MM.1S (cell line): ENCODE data around the gene TRHDE.
"Not testable (repeated sequence)": the region's sequence is repeated elsewhere in the genome, so short reads cannot be mapped to it uniquely, and the experiment has no call there.

ENCODE experiments used
- DNase-seq: peaks from one replicate; pipeline ENCODE4 v3.0.0-alpha.2; 2015
- H2AFZ ChIP-seq: fragments of 300-600 bp; sonication (generic); 2 replicates; pipeline ENCODE4 v1.6.0; 2016; ENCODE audit warnings: antibody characterized with exemption, low read length
- H3F3A ChIP-seq: fragments of 300-600 bp; sonication (generic); 2 replicates; pipeline ENCODE4 v1.6.1; 2016; ENCODE audit warnings: mild to moderate bottlenecking, antibody characterized with exemption, low read length, moderate library complexity, mixed read lengths; ENCODE audit not compliant: insufficient read depth
- H3K27ac ChIP-seq: fragments of 300-600 bp; sonication (generic); 2 replicates; pipeline ENCODE4 v1.5.1; 2016; ENCODE audit warnings: mild to moderate bottlenecking, low read length
- H3K27me3 ChIP-seq: fragments of 300-600 bp; sonication (generic); replicated peaks from 2 replicates; pipeline ENCODE4 v1.6.0; 2016; ENCODE audit warnings: low read length; ENCODE audit not compliant: insufficient read depth
- H3K36me3 ChIP-seq: fragments of 300-600 bp; sonication (generic); replicated peaks from 2 replicates; pipeline ENCODE4 v1.6.1; 2016; ENCODE audit warnings: mild to moderate bottlenecking, low read length, mixed read lengths; ENCODE audit not compliant: insufficient read depth
- H3K4me1 ChIP-seq: fragments of 300-600 bp; sonication (generic); 2 replicates; pipeline ENCODE4 v1.6.1; 2016; ENCODE audit warnings: low read length, mixed read lengths
- H3K4me2 ChIP-seq: fragments of 300-600 bp; sonication (generic); 2 replicates; pipeline ENCODE4 v1.6.0; 2016; ENCODE audit warnings: low read depth, low read length
- H3K4me3 ChIP-seq: fragments of 300-600 bp; sonication (generic); 2 replicates; pipeline ENCODE4 v1.5.1; 2016; ENCODE audit warnings: low read length, mixed read lengths
- H3K79me2 ChIP-seq: fragments of 300-600 bp; sonication (generic); 2 replicates; pipeline ENCODE4 v1.6.1; 2016; ENCODE audit warnings: mixed run types, low read length, mixed read lengths
- H3K9ac ChIP-seq: fragments of 300-600 bp; sonication (generic); 2 replicates; pipeline ENCODE4 v1.6.1; 2016; ENCODE audit warnings: low read length, mixed read lengths
- H3K9me2 ChIP-seq: fragments of 300-600 bp; sonication (generic); replicated peaks from 2 replicates; pipeline ENCODE4 v1.6.1; 2016; ENCODE audit warnings: mild to moderate bottlenecking, low read length, mixed read lengths; ENCODE audit not compliant: insufficient read depth
- H3K9me3 ChIP-seq: fragments of 300-600 bp; sonication (generic); replicated peaks from 2 replicates; pipeline ENCODE4 v1.6.1; 2016; ENCODE audit warnings: mild to moderate bottlenecking, low read length, mixed read lengths; ENCODE audit not compliant: insufficient read depth
- H4K20me1 ChIP-seq: fragments of 300-600 bp; sonication (generic); 2 replicates; pipeline ENCODE4 v1.6.1; 2016; ENCODE audit warnings: mild to moderate bottlenecking, low read length, moderate library complexity, mixed read lengths; ENCODE audit not compliant: insufficient read depth
- CTCF ChIP-seq: fragments of 300-600 bp; sonication (generic); IDR thresholded peaks from 2 replicates; pipeline ENCODE4 v1.5.1; 2016; ENCODE audit warnings: antibody characterized with exemption, low read length, mixed read lengths
- EZH2 ChIP-seq: fragments of 300-600 bp; sonication (generic); optimal IDR thresholded peaks from 2 replicates; pipeline ENCODE3; 2017; ENCODE audit warnings: low read depth, mild to moderate bottlenecking, antibody characterized with exemption, low read length, mixed read lengths
- EZH2phosphoT487 ChIP-seq: fragments of 300-600 bp; sonication (generic); IDR thresholded peaks from 2 replicates; pipeline ENCODE4 v1.6.1; 2018; ENCODE audit warnings: antibody characterized with exemption, low read length

TRHDE gene

GRCh38 chr12:72631926-72632685 lies 359.9 kb downstream of the TRHDE start:
- Histone ChIP-seq H3K4me2 (no peak overlapping the region), H3K36me3 (no peaks in the 10 kb centered on the region), H3K4me3 (no peak overlapping the region), H3K27ac (no peak overlapping the region), H3K9me3 (no peaks in the 10 kb centered on the region), H4K20me1 (no peaks in the 10 kb centered on the region), H3K27me3 (no peaks in the 10 kb centered on the region), H3K9ac (no peak overlapping the region), H3K79me2 (no peaks in the 10 kb centered on the region), H3K4me1 (no peaks in the 10 kb centered on the region), H3K9me2 (no peaks in the 10 kb centered on the region), H2AFZ (no peak overlapping the region), H3F3A (no peaks in the 10 kb centered on the region)
- DNase-seq, result no peak
- TF ChIP-seq EZH2, result no peak

GRCh38 chr12:72642706-72643105 lies 370.5 kb downstream of the TRHDE start:
- Histone ChIP-seq H3K27ac (no peak overlapping the region), H3K79me2 (no peaks in the 10 kb centered on the region), H2AFZ (no peak overlapping the region), H3K4me1 (no peaks in the 10 kb centered on the region), H3K9me3 (no peaks in the 10 kb centered on the region), H3K4me3 (no peak overlapping the region), H3K4me2 (no peak overlapping the region), H3K9ac (no peak overlapping the region), H4K20me1 (no peaks in the 10 kb centered on the region), H3K36me3 (no peaks in the 10 kb centered on the region), H3K27me3 (no peaks in the 10 kb centered on the region), H3K9me2 (no peaks in the 10 kb centered on the region), H3F3A (no peaks in the 10 kb centered on the region)
- no peak for TF ChIP-seq CTCF
- TF ChIP-seq EZH2, result no peak
- no peak for TF ChIP-seq EZH2phosphoT487
- no peak for DNase-seq

- H3K9me2 ChIP-seq, result no peaks in the 10 kb centered on the region
- H3K4me3 ChIP-seq, result no peak overlapping the region
- H3F3A ChIP-seq, result no peaks in the 10 kb centered on the region
- no peak overlapping the region for H3K4me2 ChIP-seq
- H3K4me1 ChIP-seq, result no peaks in the 10 kb centered on the region
- no peak overlapping the region for H3K27ac ChIP-seq
- H3K27me3 ChIP-seq, result no peaks in the 10 kb centered on the region
- H2AFZ ChIP-seq, result no peak overlapping the region
- no peaks in the 10 kb centered on the region for H4K20me1 ChIP-seq
- no peaks in the 10 kb centered on the region for H3K36me3 ChIP-seq
- no peaks in the 10 kb centered on the region for H3K9me3 ChIP-seq
- H3K79me2 ChIP-seq, result no peaks in the 10 kb centered on the region
- TF ChIP-seq EZH2phosphoT487 (no peak), CTCF (no peak), EZH2 (no peak)
- no peak for DNase-seq
- H3K9ac ChIP-seq, result no peak overlapping the region
Observed at GRCh38 chr12:72647139-72647538, 375.0 kb downstream of the TRHDE start.

- no peak overlapping the region for H3K4me2 ChIP-seq
- H3K79me2 ChIP-seq, result no peaks in the 10 kb centered on the region
- no peaks in the 10 kb centered on the region for H3K36me3 ChIP-seq
- H3K9me3 ChIP-seq, result no peaks in the 10 kb centered on the region
- no peak overlapping the region for H3K4me3 ChIP-seq
- no peaks in the 10 kb centered on the region for H3K4me1 ChIP-seq
- H4K20me1 ChIP-seq, result no peaks in the 10 kb centered on the region
- TF ChIP-seq EZH2 (no peak), CTCF (no peak), EZH2phosphoT487 (no peak)
- no peaks in the 10 kb centered on the region for H3K27me3 ChIP-seq
- no peak for DNase-seq
- H3F3A ChIP-seq, result no peaks in the 10 kb centered on the region
- no peak overlapping the region for H3K9ac ChIP-seq
- no peaks in the 10 kb centered on the region for H3K9me2 ChIP-seq
- no peak overlapping the region for H2AFZ ChIP-seq
- no peak overlapping the region for H3K27ac ChIP-seq
Observed at GRCh38 chr12:72658615-72659014, 386.4 kb downstream of the TRHDE start.

- not testable (repeated sequence) for H3K36me3 ChIP-seq, H3F3A ChIP-seq, H4K20me1 ChIP-seq
Observed at GRCh38 chr12:72660174-72660573, 388.0 kb downstream of the TRHDE start.

More at GRCh38 chr12:72660174-72660573, 388.0 kb downstream of the TRHDE start:
- not testable (repeated sequence) for H3K9me3 ChIP-seq, H3K9ac ChIP-seq, H3K9me2 ChIP-seq, H3K4me1 ChIP-seq, H2AFZ ChIP-seq, H3K4me2 ChIP-seq, H3K27ac ChIP-seq, H3K79me2 ChIP-seq, DNase-seq, H3K27me3 ChIP-seq, H3K4me3 ChIP-seq
